NCI-H345 treated with DMSO at 0.1 percent for 48 hours (cell line): ENCODE data around the gene STK16.
"Not testable (repeated sequence)": the region's sequence is repeated elsewhere in the genome, so short reads cannot be mapped to it uniquely, and the experiment has no call there.

Experiments used
- DNase-seq: peaks from one replicate; lab custom pipeline; 2025; ENCODE audit not compliant: unreplicated experiment; lab: John Stamatoyannopoulos, UW

Gene STK16

GRCh38 chr2:219245148-219245898 is at the start of gene STK16, which contains the start of gene GLB1L:
Gene STK16, plus strand, starts transcription at chr2:219245479. Its CDS starts 521 bp downstream, at chr2:219246000.
Gene GLB1L, minus strand, starts transcription at chr2:219245444. Its CDS starts 1,871 bp downstream, at chr2:219243573.
- DNase-seq, result peak; percentile 64

- DNase-seq, result no peak
Measured at GRCh38 chr2:219197388-219197787, 47.9 kb upstream of the STK16 start.

- no peak for DNase-seq
Measured at GRCh38 chr2:219198974-219199373, 46.3 kb upstream of the STK16 start.

GRCh38 chr2:219199470-219200211 is 45.6 kb upstream of the STK16 start:
- DNase-seq, result no peak

- DNase-seq, result not testable (repeated sequence)
Measured at GRCh38 chr2:219200502-219201326, 44.6 kb upstream of the STK16 start.

- DNase-seq, result not testable (repeated sequence)
Measured at GRCh38 chr2:219201331-219201730, 43.9 kb upstream of the STK16 start.

- DNase-seq, result no peak
Measured at GRCh38 chr2:219204425-219205164, 40.7 kb upstream of the STK16 start.

- no peak for DNase-seq
Measured at GRCh38 chr2:219205165-219205538, 40.1 kb upstream of the STK16 start.

GRCh38 chr2:219205981-219206327 is 39.3 kb upstream of the STK16 start:
- DNase-seq, result no peak

- DNase-seq, result peak; percentile 87
Measured at GRCh38 chr2:219206328-219207133, 38.7 kb upstream of the STK16 start, which contains the start of gene ZFAND2B. Gene ZFAND2B, plus strand, starts transcription at chr2:219206782. Its CDS starts 206 bp downstream, at chr2:219206988.

GRCh38 chr2:219207134-219207883 is 38.0 kb upstream of the STK16 start:
- no peak for DNase-seq

- no peak for DNase-seq
Measured at GRCh38 chr2:219207884-219208740, 37.2 kb upstream of the STK16 start.

GRCh38 chr2:219209236-219210195 is 35.8 kb upstream of the STK16 start:
- DNase-seq, result no peak

GRCh38 chr2:219210196-219210885 is 34.9 kb upstream of the STK16 start:
- DNase-seq, result no peak

- no peak for DNase-seq
Measured at GRCh38 chr2:219210886-219211362, 34.4 kb upstream of the STK16 start.

- no peak for DNase-seq
Measured at GRCh38 chr2:219213026-219213415, 32.3 kb upstream of the STK16 start.
